HEK293 (cell line): Measurements from ENCODE around the gene TAPBPL.
A peak's percentile ranks its signal among the peaks of the same experiment; 100 is the strongest.

ENCODE experiments used
- CTCF ChIA-PET: fragments of 350-600 bp; formaldehyde crosslinking; extraction: SDS; loops from one replicate; lab custom pipeline; 2021; ENCODE audit warnings: antibody characterized with exemption; lab: Yijun Ruan, JAX
- POLR2A ChIA-PET: fragments of 300-600 bp; formaldehyde crosslinking; extraction: SDS; loops from one replicate; lab custom pipeline; 2020; ENCODE audit warnings: antibody characterized with exemption, inconsistent platforms; lab: Yijun Ruan, JAX
- H3K27ac ChIP-seq: fragments of 200-500 bp; sonication (Bioruptor generic); 2 replicates; pipeline ENCODE4 v1.5.1; 2014; ENCODE audit warnings: low read depth, low read length, control low read depth, inconsistent platforms; ENCODE audit errors: extremely low read depth
- H3K36me3 ChIP-seq, 2 experiments: fragments of 200-500 bp in 1 of 2; sonication (Bioruptor generic) in 1 of 2; 1 replicate in 1 of 2; 2 replicates in 1 of 2; pipeline ENCODE4 v1.5.1; 2014 to 2017; ENCODE audit warnings: inconsistent platforms in 2 of 2, low read length in 2 of 2; ENCODE audit not compliant: control insufficient read depth in 2 of 2, insufficient read depth in 1 of 2
- H3K4me1 ChIP-seq: fragments of 200-500 bp; sonication (Bioruptor generic); 2 replicates; pipeline ENCODE4 v1.5.1; 2014; ENCODE audit warnings: mild to moderate bottlenecking, low read length, inconsistent platforms; ENCODE audit not compliant: control insufficient read depth, insufficient read depth
- H3K4me3 ChIP-seq: 2 replicates; pipeline ENCODE4 v1.5.1; 2011; ENCODE audit warnings: low read depth, mild to moderate bottlenecking, control low read depth, low read length, moderate library complexity
- H3K9me3 ChIP-seq: fragments of 200-500 bp; sonication (Bioruptor generic); 2 replicates; pipeline ENCODE4 v1.5.1; 2014; ENCODE audit warnings: low read depth, low read length, inconsistent platforms; ENCODE audit not compliant: control insufficient read depth, insufficient read depth
- GLI4 ChIP-seq: fragments of 450-650 bp; formaldehyde crosslinking; IDR thresholded peaks from 2 replicates; pipeline ENCODE4 v1.5.1; 2016; ENCODE audit warnings: missing biosample characterization, missing genetic modification characterization
- GLIS2 ChIP-seq: fragments of 450-650 bp; formaldehyde crosslinking; IDR thresholded peaks from 2 replicates; pipeline ENCODE4 v1.5.1; 2016; ENCODE audit warnings: missing biosample characterization, missing genetic modification characterization
- HOXA7 ChIP-seq: sonication (generic); formaldehyde crosslinking; IDR thresholded peaks from 2 replicates; pipeline ENCODE4 v1.8.1; 2022; ENCODE audit warnings: missing genetic modification reagents, borderline replicate concordance
- MZF1 ChIP-seq: fragments of 450-650 bp; formaldehyde crosslinking; IDR thresholded peaks from 2 replicates; pipeline ENCODE4 v1.5.1; 2017; ENCODE audit warnings: missing biosample characterization, missing genetic modification characterization, borderline replicate concordance
- PBX3 ChIP-seq: sonication (generic); formaldehyde crosslinking; IDR thresholded peaks from 2 replicates; pipeline ENCODE4 v1.8.1; 2022; ENCODE audit warnings: mild to moderate bottlenecking, moderate library complexity, missing genetic modification reagents
- PRDM2 ChIP-seq: fragments of 450-650 bp; formaldehyde crosslinking; IDR thresholded peaks from 2 replicates; pipeline ENCODE4 v1.5.1; 2016; ENCODE audit warnings: missing biosample characterization, missing genetic modification characterization, borderline replicate concordance
- RBAK ChIP-seq: fragments of 450-650 bp; formaldehyde crosslinking; IDR thresholded peaks from 2 replicates; pipeline ENCODE4 v1.5.1; 2016; ENCODE audit warnings: missing biosample characterization, missing genetic modification characterization
- REPIN1 ChIP-seq: fragments of 450-650 bp; formaldehyde crosslinking; IDR thresholded peaks from 2 replicates; pipeline ENCODE4 v1.5.1; 2017; ENCODE audit warnings: missing biosample characterization, missing genetic modification characterization, low read depth
- YY2 ChIP-seq: fragments of 450-650 bp; formaldehyde crosslinking; IDR thresholded peaks from 2 replicates; pipeline ENCODE4 v1.5.1; 2016; ENCODE audit warnings: missing biosample characterization, missing genetic modification characterization
- ZNF133 ChIP-seq: fragments of 450-650 bp; formaldehyde crosslinking; IDR thresholded peaks from 2 replicates; pipeline ENCODE4 v1.5.1; 2016; ENCODE audit warnings: missing biosample characterization, missing genetic modification characterization
- ZNF155 ChIP-seq: fragments of 450-650 bp; formaldehyde crosslinking; IDR thresholded peaks from 2 replicates; pipeline ENCODE4 v1.5.1; 2016; ENCODE audit warnings: missing biosample characterization, missing genetic modification characterization
- ZNF169 ChIP-seq: fragments of 450-650 bp; formaldehyde crosslinking; IDR thresholded peaks from 2 replicates; pipeline ENCODE4 v1.5.1; 2016; ENCODE audit warnings: missing biosample characterization, missing genetic modification characterization
- ZNF19 ChIP-seq: fragments of 450-650 bp; formaldehyde crosslinking; IDR thresholded peaks from 2 replicates; pipeline ENCODE4; 2016; ENCODE audit warnings: missing biosample characterization, missing genetic modification characterization, low read depth
- ZNF202 ChIP-seq: fragments of 450-650 bp; formaldehyde crosslinking; IDR thresholded peaks from 2 replicates; pipeline ENCODE4 v1.5.1; 2016; ENCODE audit warnings: missing biosample characterization, missing genetic modification characterization, borderline replicate concordance
- ZNF366 ChIP-seq: fragments of 450-650 bp; formaldehyde crosslinking; conservative IDR thresholded peaks from 2 replicates; pipeline ENCODE4 v1.5.1; 2016; ENCODE audit warnings: missing biosample characterization, missing genetic modification characterization
- ZNF391 ChIP-seq: fragments of 450-650 bp; formaldehyde crosslinking; IDR thresholded peaks from 2 replicates; pipeline ENCODE4 v1.5.1; 2016; ENCODE audit warnings: low read depth, missing biosample characterization, missing genetic modification characterization, borderline replicate concordance
- ZNF404 ChIP-seq: fragments of 450-650 bp; formaldehyde crosslinking; IDR thresholded peaks from 2 replicates; pipeline ENCODE4 v1.5.1; 2017; ENCODE audit warnings: missing biosample characterization, missing genetic modification characterization
- ZNF488 ChIP-seq: fragments of 450-650 bp; formaldehyde crosslinking; IDR thresholded peaks from 2 replicates; pipeline ENCODE4 v1.5.1; 2016; ENCODE audit warnings: missing biosample characterization, missing genetic modification characterization
- ZNF555 ChIP-seq: fragments of 450-650 bp; formaldehyde crosslinking; conservative IDR thresholded peaks from 2 replicates; pipeline ENCODE4 v1.5.1; 2017; ENCODE audit warnings: missing biosample characterization, mild to moderate bottlenecking, missing genetic modification characterization, inconsistent platforms
- ZNF558 ChIP-seq: fragments of 450-650 bp; formaldehyde crosslinking; IDR thresholded peaks from 2 replicates; pipeline ENCODE4 v1.5.1; 2016; ENCODE audit warnings: missing biosample characterization, missing genetic modification characterization
- ZNF585B ChIP-seq: fragments of 450-650 bp; formaldehyde crosslinking; IDR thresholded peaks from 2 replicates; pipeline ENCODE4 v1.5.1; 2016; ENCODE audit warnings: missing biosample characterization, missing genetic modification characterization
- ZNF600 ChIP-seq: fragments of 450-650 bp; formaldehyde crosslinking; IDR thresholded peaks from 2 replicates; pipeline ENCODE4 v1.5.1; 2016; ENCODE audit warnings: missing biosample characterization, missing genetic modification characterization
- ZNF626 ChIP-seq: fragments of 450-650 bp; sonication (Bioruptor Pico); formaldehyde crosslinking; IDR thresholded peaks from 2 replicates; pipeline ENCODE4 v1.5.1; 2018; ENCODE audit warnings: missing biosample characterization, missing genetic modification characterization, inconsistent platforms
- ZNF660 ChIP-seq: fragments of 450-650 bp; IDR thresholded peaks from 2 replicates; pipeline ENCODE4 v1.5.1; 2018; ENCODE audit warnings: missing biosample characterization, mild to moderate bottlenecking, missing genetic modification characterization
- ZNF701 ChIP-seq: fragments of 450-650 bp; formaldehyde crosslinking; IDR thresholded peaks from 2 replicates; pipeline ENCODE4 v1.5.1; 2016; ENCODE audit warnings: missing biosample characterization, missing genetic modification characterization
- ZNF747 ChIP-seq: fragments of 450-650 bp; formaldehyde crosslinking; IDR thresholded peaks from 2 replicates; pipeline ENCODE4 v1.5.1; 2016; ENCODE audit warnings: missing biosample characterization, missing genetic modification characterization
- ZNF792 ChIP-seq: fragments of 450-650 bp; formaldehyde crosslinking; IDR thresholded peaks from 2 replicates; pipeline ENCODE4 v1.5.1; 2016; ENCODE audit warnings: missing biosample characterization, missing genetic modification characterization
- ZSCAN16 ChIP-seq: fragments of 450-650 bp; formaldehyde crosslinking; IDR thresholded peaks from 2 replicates; pipeline ENCODE4 v1.5.1; 2016; ENCODE audit warnings: missing biosample characterization, missing genetic modification characterization

TAPBPL gene

GRCh38 chr12:6407236-6407954 lies 44.4 kb upstream of the TAPBPL start:
- no peaks in the 10 kb centered on the region for H3K9me3 ChIP-seq
- H3K27ac ChIP-seq = no peak overlapping the region
- H3K4me1 ChIP-seq = no peaks in the 10 kb centered on the region
- CTCF ChIA-PET = no interaction called here
- H3K4me3 ChIP-seq = no peak overlapping the region
- H3K36me3 ChIP-seq = no peaks in the 10 kb centered on the region
- POLR2A ChIA-PET = interaction anchor here (0.6 kb wide), 1 partner anchor 1222 kb away, joined by 4 read pairs; no protein-coding TSS in a partner anchor
- TF ChIP-seq REPIN1 (tag by site-specific recombination) = no peak
- TF ChIP-seq RBAK (tag by site-specific recombination) = peak; percentile 70; the same call in 1 of the 2 replicates
- no peak for TF ChIP-seq YY2 (tag by site-specific recombination)
- TF ChIP-seq ZNF133 (tag by site-specific recombination) = no peak
- peak; percentile 92 for TF ChIP-seq ZNF202
- TF ChIP-seq ZNF404 = peak; percentile 77; the same call in 1 of the 2 replicates
- no peak for TF ChIP-seq ZNF585B (tag by site-specific recombination)
- peak; percentile 45; the same call in 1 of the 2 replicates for TF ChIP-seq ZNF19 (tag by site-specific recombination)
- no peak for TF ChIP-seq ZNF792 (tag by site-specific recombination)
- TF ChIP-seq MZF1 (tag by site-specific recombination) = no peak; the same call in 1 of the 2 replicates
- no peak for TF ChIP-seq ZNF488 (tag by site-specific recombination)
- TF ChIP-seq ZNF366 (tag by site-specific recombination) = 0 out of 2 replicates have a peak, but pooled peaks have one; percentile 37
- TF ChIP-seq ZNF626 (tag by site-specific recombination) = no peak
- no peak for TF ChIP-seq ZNF169 (tag by site-specific recombination)
- no peak for TF ChIP-seq ZNF391 (tag by site-specific recombination)
- peak; percentile 74 for TF ChIP-seq ZNF558 (tag by site-specific recombination)
- no peak for TF ChIP-seq ZNF660 (tag by site-specific recombination)
- TF ChIP-seq HOXA7 (CRISPR knock-in tag) = no peak
- peak; percentile 95 for TF ChIP-seq ZNF555 (tag by site-specific recombination)
- no peak for TF ChIP-seq ZSCAN16
- no peak for TF ChIP-seq PBX3 (CRISPR knock-in tag)
- no peak for TF ChIP-seq ZNF747 (tag by site-specific recombination)
- no peak for TF ChIP-seq ZNF155 (tag by site-specific recombination)
- TF ChIP-seq PRDM2 (tag by site-specific recombination) = no peak
- TF ChIP-seq GLI4 (tag by site-specific recombination) = no peak
- no peak for TF ChIP-seq ZNF600 (tag by site-specific recombination)
- TF ChIP-seq GLIS2 (tag by site-specific recombination) = no peak
- TF ChIP-seq ZNF701 (tag by site-specific recombination) = no peak
